IPS DF 6.9 (cell line): ENCODE data around the gene GLS2.
"Not testable (repeated sequence)": the region's sequence is repeated elsewhere in the genome, so short reads cannot be mapped to it uniquely, and the experiment has no call there.

Experiments used
- DNase-seq: peaks from one replicate; pipeline ENCODE4 v3.0.0-alpha.2; 2013; ENCODE audit warnings: low read depth, low spot score
- H3K27ac ChIP-seq: one replicate; pipeline ENCODE4 v1.5.1; 2013; ENCODE audit warnings: low read length, control low read depth
- H3K27me3 ChIP-seq: 2 replicates; pipeline ENCODE4 v1.6.1; 2013; ENCODE audit warnings: mild to moderate bottlenecking, low read length; ENCODE audit not compliant: control insufficient read depth, insufficient read depth
- H3K36me3 ChIP-seq: 2 replicates; pipeline ENCODE4 v1.6.1; 2013; ENCODE audit warnings: low read length; ENCODE audit not compliant: control insufficient read depth, insufficient read depth
- H3K4me1 ChIP-seq: 2 replicates; pipeline ENCODE4 v1.6.1; 2013; ENCODE audit warnings: low read length; ENCODE audit not compliant: control insufficient read depth, insufficient read depth
- H3K4me3 ChIP-seq: 2 replicates; pipeline ENCODE4 v1.5.1; 2013; ENCODE audit warnings: mild to moderate bottlenecking, low read length
- H3K9me3 ChIP-seq: 2 replicates; pipeline ENCODE4 v1.6.1; 2013; ENCODE audit warnings: low read length, inconsistent platforms; ENCODE audit not compliant: control insufficient read depth, insufficient read depth
- WGBS: extraction: QIAGEN DNeasy Blood & Tissue Kit; methylation state at CpG from one replicate; pipeline ENCODE4 v1.1.7; 2013; ENCODE audit warnings: mixed read lengths, missing lambda C conversion rate; ENCODE audit not compliant: insufficient read length, insufficient coverage; 5-methylcytosine and 5-hydroxymethylcytosine counted together

GLS2 gene

GRCh38 chr12:56448860-56449621 is 38.9 kb downstream of the GLS2 start, which contains the start of gene TIMELESS:
Gene TIMELESS (minus strand): TSS chr12:56449426. CDS start chr12:56434170, 15,256 bp downstream.
- Histone ChIP-seq H3K9me3 (no peaks in the 10 kb centered on the region), H3K36me3 (no peaks in the 10 kb centered on the region; the same call in 1 of the 2 replicates), H3K27me3 (no peaks in the 10 kb centered on the region), H3K27ac (no peak within 1 kb of the TSS), H3K4me3 (peak within 1 kb of the TSS; percentile 68; the same call in 1 of the 2 replicates), H3K4me1 (no peaks in the 10 kb centered on the region; the same call in 1 of the 2 replicates)
- no CpG with 5 or more reads among the region's 58 CpGs for WGBS
- DNase-seq = no peak

GRCh38 chr12:56443208-56443607 is 44.8 kb downstream of the GLS2 start:
- not testable (repeated sequence) for H3K27ac ChIP-seq

GRCh38 chr12:56437430-56438176 is 50.4 kb downstream of the GLS2 start:
- Histone ChIP-seq H3K36me3 (no peaks in the 10 kb centered on the region), H3K4me1 (no peaks in the 10 kb centered on the region), H3K4me3 (no peak overlapping the region), H3K27me3 (no peaks in the 10 kb centered on the region), H3K9me3 (no peaks in the 10 kb centered on the region), H3K27ac (no peak overlapping the region)
- no peak for DNase-seq
- WGBS = no CpG with 5 or more reads among the region's 11 CpGs

More at GRCh38 chr12:56443208-56443607, 44.8 kb downstream of the GLS2 start:
- H3K4me1 ChIP-seq, H3K27me3 ChIP-seq, H3K36me3 ChIP-seq, H3K9me3 ChIP-seq, H3K4me3 ChIP-seq, DNase-seq: not testable (repeated sequence)
- WGBS = no CpG with 5 or more reads among the region's 2 CpGs

- Histone ChIP-seq H3K4me1 (no peaks in the 10 kb centered on the region), H3K36me3 (peaks cover 13% of the 10 kb centered on the region), H3K9me3 (no peaks in the 10 kb centered on the region), H3K27me3 (no peaks in the 10 kb centered on the region), H3K27ac (no peak overlapping the region), H3K4me3 (no peak overlapping the region)
- WGBS = no CpG with 5 or more reads among the region's 6 CpGs
- DNase-seq = no peak
Observed at GRCh38 chr12:56434828-56435227, 53.1 kb downstream of the GLS2 start.

GRCh38 chr12:56431850-56432249 is 56.1 kb downstream of the GLS2 start:
- Histone ChIP-seq H3K27me3 (no peaks in the 10 kb centered on the region), H3K4me3 (no peak overlapping the region), H3K36me3 (peaks cover 31% of the 10 kb centered on the region), H3K27ac (no peak overlapping the region), H3K9me3 (no peaks in the 10 kb centered on the region), H3K4me1 (no peaks in the 10 kb centered on the region)
- WGBS = no CpG with 5 or more reads among the region's 3 CpGs
- no peak for DNase-seq

- no peaks in the 10 kb centered on the region for H3K9me3 ChIP-seq
- WGBS = no CpG with 5 or more reads among the region's 11 CpGs
- no peak overlapping the region for H3K27ac ChIP-seq
- no peak for DNase-seq
- H3K4me3 ChIP-seq = no peak overlapping the region
- H3K4me1 ChIP-seq = no peaks in the 10 kb centered on the region
- peaks cover 31% of the 10 kb centered on the region for H3K36me3 ChIP-seq
- no peaks in the 10 kb centered on the region for H3K27me3 ChIP-seq
Observed at GRCh38 chr12:56431288-56431687, 56.7 kb downstream of the GLS2 start.

GRCh38 chr12:56425940-56426438 is 62.0 kb downstream of the GLS2 start:
- peaks cover 48% of the 10 kb centered on the region for H3K36me3 ChIP-seq
- WGBS = no CpG with 5 or more reads among the region's 3 CpGs
- no peak overlapping the region for H3K27ac ChIP-seq
- H3K9me3 ChIP-seq = no peaks in the 10 kb centered on the region
- no peaks in the 10 kb centered on the region for H3K27me3 ChIP-seq
- DNase-seq = no peak
- no peaks in the 10 kb centered on the region for H3K4me1 ChIP-seq
- H3K4me3 ChIP-seq = no peak overlapping the region

GRCh38 chr12:56425193-56425592 is 62.8 kb downstream of the GLS2 start:
- no CpG with 5 or more reads among the region's 1 CpG for WGBS
- H3K4me3 ChIP-seq = no peak overlapping the region
- no peaks in the 10 kb centered on the region for H3K4me1 ChIP-seq
- no peak for DNase-seq
- H3K27me3 ChIP-seq = no peaks in the 10 kb centered on the region
- H3K9me3 ChIP-seq = no peaks in the 10 kb centered on the region
- H3K36me3 ChIP-seq = peaks cover 48% of the 10 kb centered on the region
- no peak overlapping the region for H3K27ac ChIP-seq
